Testis (tissue), 2 donors: ENCODE data around the gene LGALS4.
A peak's percentile ranks its signal among the peaks of the same experiment; 100 is the strongest.

ENCODE experiments used
- POLR2A ChIP-seq: fragments of 450-650 bp; IDR thresholded peaks from one replicate; pipeline ENCODE4 v1.6.1; 2017; ENCODE audit warnings: antibody characterized with exemption, mild to moderate bottlenecking, moderate library complexity
- TF ChIP-seq, protein P1 (sequence below), 3 experiments: fragments of 450-650 bp in 2 of 3; fragments of 200-600 bp in 1 of 3; sonication (generic) in 1 of 3; IDR thresholded peaks; one replicate each; pipeline ENCODE4 v1.5.1; 2016 to 2019; ENCODE audit warnings: antibody characterized with exemption in 3 of 3, mild to moderate bottlenecking in 2 of 3, moderate library complexity in 1 of 3

DNA sequence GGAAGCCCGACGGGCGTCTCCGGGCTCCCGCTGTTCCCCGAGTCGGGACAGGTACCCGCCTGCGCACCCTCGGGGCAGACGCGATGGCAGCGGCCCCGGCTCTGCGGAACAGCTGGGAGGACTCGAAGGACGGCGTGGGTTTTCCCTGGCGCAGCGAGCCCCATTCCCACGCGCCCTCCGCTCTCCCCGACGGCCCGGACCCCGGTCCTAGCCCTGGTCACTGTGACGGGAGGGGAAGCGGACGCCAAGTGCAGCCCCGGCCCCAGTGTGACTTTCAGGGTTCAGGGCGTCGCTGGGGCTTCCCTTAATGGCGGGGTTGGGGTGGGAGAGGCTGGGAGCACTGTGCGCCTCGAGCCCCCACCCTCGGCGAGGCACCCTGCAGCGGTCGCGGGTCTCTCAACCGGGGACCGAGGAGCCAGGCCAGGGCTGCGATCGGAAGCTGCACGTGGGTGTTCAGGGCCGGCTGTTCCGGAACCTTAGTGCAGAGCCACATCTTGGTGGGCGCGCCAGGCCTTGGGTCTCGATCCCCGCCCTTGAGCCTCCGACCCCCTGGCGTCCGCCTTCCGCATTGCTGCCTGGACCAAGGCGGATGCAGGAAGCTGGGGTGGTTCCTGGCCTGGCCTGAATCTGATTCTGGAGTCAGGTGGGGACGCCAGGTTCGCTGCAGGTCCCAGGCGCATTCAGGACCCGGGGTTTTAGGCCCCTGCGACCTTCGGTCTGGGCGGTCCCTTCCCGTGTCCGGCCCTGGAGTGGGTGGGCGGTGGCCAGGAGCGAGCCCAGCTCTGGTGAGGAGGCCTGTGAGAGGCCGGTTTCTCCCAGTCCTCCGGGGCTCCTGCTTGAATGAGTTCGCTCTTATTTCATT is 20.3 kb downstream of the LGALS4 start:
- no peak for TF ChIP-seq POLR2A
- TF ChIP-seq, protein P1, sequence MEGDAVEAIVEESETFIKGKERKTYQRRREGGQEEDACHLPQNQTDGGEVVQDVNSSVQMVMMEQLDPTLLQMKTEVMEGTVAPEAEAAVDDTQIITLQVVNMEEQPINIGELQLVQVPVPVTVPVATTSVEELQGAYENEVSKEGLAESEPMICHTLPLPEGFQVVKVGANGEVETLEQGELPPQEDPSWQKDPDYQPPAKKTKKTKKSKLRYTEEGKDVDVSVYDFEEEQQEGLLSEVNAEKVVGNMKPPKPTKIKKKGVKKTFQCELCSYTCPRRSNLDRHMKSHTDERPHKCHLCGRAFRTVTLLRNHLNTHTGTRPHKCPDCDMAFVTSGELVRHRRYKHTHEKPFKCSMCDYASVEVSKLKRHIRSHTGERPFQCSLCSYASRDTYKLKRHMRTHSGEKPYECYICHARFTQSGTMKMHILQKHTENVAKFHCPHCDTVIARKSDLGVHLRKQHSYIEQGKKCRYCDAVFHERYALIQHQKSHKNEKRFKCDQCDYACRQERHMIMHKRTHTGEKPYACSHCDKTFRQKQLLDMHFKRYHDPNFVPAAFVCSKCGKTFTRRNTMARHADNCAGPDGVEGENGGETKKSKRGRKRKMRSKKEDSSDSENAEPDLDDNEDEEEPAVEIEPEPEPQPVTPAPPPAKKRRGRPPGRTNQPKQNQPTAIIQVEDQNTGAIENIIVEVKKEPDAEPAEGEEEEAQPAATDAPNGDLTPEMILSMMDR (IDR thresholded peaks at IDR 0.05): peak in 2 of 3 experiments; percentile 18 to 46
